Activated CD4-positive, CD25-positive, alpha-beta regulatory T cell treated with anti-CD3 and anti-CD28 coated beads, Interleukin-2, amount 50 U/mL, for 72 hours (primary cell): ENCODE results near the gene NEU3.
"Not testable (repeated sequence)": the region's sequence is repeated elsewhere in the genome, so short reads cannot be mapped to it uniquely, and the experiment has no call there.

ENCODE experiments used
- DNase-seq: peaks from one replicate; pipeline ENCODE4 v3.0.0; 2021

The NEU3 gene

DNA sequence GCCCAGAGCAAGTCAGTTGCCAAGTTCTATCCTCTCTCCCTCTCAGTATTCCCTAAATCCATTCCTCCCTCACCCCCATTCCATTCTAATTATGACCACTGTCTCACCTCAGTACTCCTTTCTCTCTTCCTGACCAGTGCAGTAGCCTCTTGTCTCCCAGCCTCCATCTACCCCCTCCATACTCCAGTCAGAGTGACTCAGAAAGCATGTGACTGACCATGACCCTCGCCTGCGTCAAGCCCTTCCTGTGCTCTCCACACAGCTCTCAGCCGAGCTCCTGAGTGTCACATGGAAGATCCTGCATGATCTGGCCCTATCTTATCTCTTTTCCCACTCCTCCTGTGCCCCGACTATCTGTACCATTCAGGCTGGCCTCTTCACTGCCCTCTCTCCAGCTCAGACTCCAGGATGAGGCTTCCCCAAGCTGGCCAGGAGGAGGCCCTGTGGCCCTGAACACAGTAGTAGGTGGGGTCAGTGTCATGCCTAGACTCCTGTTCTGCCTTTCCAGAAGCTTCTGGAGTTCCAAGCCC, 42.6 kb downstream of the NEU3 start:
- no peak for DNase-seq

DNA sequence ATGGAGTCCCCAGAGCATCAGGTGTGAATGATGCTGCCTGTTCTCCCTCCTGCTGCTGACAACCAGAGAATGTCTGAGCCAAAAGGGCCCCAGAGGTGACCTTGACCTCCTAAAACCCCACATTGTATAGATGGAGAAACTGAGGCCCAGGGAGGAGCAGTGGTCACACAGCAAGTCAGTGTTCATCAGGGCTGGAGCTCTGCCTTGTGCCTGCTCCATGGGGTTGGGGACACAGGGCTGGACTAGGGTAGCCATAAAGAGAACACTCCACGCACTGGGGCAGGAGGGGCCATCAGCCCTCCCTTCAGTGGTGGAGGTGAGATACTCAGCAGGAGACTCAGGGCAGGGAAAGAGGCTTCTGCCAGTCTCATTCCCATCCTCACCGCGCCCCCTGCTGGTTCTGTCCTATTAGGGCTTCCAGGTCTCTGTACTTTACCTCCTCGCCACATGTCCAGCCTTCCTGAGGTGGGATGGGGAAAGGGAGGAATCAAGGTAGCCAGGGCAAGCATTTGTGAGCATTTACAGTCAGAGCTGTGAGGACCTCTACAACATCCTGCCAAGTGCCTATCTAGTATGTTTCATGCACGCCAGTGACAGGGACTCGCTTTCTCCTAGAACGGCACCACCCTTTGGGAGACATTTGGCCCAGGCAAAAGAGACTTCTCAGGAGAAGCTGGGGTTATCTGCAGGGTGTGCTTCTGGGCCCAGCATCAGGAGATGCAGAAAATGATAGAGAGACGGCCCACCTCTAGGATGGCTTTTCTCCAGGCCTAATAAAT, 43.2 kb downstream of the NEU3 start:
- DNase-seq, result peak; percentile 63

DNA sequence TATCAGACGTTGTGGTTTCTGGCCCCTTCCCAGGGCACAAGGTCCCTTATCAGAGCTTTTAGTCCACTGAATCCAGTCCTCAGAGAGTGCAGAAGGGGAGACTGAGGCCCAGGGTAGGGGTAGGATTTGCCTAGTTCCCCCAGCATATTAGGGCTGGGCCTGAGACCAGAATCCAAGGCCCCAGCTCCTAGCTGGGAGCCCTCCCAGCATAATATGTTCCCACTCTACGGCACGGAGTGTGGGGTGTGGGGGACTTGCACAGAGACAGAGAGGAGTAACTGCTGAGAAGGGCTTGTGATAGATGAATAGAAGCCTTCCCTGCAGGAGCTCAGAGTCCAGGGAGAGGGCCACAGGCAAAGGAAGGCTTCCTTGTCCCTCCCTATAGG, 43.8 kb downstream of the NEU3 start:
- DNase-seq, result no peak

- DNase-seq, result no peak
Observed at GRCh38 chr11:75033916-75034315, 45.2 kb downstream of the NEU3 start.

DNA sequence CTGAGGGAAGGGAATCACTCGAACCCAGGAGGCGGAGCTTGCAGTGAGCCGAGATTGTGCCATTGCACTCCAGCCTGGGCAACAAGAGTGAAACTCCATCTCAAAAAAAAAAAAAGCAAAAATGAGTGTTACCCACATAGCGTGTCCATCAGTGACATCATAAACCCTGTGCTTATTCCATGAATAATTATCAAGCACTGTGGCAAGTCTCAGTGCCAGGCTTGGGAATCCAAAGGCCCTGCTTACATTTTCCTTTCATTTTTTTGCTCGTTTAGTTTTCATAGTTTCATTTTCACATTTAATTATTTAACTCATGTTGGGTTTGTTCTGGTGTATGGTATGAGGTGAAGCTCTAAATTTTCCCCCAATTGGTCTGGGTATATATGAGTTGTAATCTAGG, 46.5 kb downstream of the NEU3 start:
- no peak for DNase-seq

GRCh38 chr11:75035911-75036565, 47.3 kb downstream of the NEU3 start:
- DNase-seq, result no peak

- DNase-seq, result no peak
Observed at GRCh38 chr11:75040167-75040770, 51.5 kb downstream of the NEU3 start.

- no peak for DNase-seq
Observed at GRCh38 chr11:75041263-75041662, 52.5 kb downstream of the NEU3 start.

GRCh38 chr11:75041821-75042220, 53.1 kb downstream of the NEU3 start:
- DNase-seq, result not testable (repeated sequence)

DNA sequence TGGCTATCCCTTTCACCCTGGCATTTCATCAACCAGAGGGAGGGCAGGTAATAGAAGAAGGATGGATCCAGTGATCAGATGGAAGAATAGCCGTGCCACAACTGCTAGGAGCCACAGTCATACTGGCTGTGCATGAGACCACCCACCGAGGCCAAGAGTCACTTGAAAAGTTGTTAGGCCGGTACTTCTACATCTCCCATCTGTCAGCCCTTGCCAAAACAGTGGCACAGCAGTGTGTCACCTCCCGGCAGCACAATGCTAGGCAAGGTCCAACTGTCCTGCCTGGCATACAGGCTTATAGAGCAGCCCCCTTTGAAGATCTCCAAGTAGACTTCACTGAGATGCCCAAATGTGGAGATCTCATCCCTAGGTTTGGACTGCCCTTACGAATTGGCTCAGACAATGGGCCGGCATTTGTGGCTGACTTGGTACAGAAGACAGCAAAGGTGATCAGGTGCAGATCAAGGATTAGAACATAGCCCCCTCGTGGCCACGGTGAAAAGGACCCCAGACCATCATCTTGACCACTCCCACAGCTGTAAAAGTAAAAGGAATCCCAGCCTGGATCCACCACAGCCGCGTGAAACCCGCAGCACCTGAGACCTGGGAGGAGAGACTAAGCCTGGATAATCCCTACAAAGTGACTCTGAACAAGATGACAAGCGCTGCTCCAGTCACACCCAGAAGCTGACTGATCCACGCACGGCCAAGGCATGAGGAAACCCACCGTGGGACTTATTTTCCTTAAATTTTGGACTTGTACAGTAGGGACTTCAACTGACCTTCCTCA, 55.8 kb downstream of the NEU3 start:
- DNase-seq, result not testable (repeated sequence)

GRCh38 chr11:75046668-75047067, 57.9 kb downstream of the NEU3 start:
- not testable (repeated sequence) for DNase-seq

DNA sequence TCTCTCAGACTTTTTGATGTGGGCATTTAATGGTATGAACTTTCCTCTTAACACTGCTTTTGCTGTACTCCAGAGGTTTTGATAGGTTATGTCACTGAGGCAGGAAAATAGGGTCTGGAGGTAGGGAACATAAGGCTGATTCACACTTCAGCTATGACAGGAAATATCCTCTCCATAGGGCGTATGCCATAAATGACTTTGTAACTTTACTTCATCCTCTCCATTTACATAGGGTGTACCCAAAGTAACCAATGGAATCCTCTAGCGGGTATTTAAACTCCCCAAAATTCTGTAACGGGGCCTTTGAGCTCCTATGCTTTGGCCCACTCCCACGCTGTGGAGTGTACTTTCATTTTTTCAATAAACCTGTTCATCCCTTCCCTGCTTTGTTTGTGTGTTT, 58.5 kb downstream of the NEU3 start:
- no peak for DNase-seq

GRCh38 chr11:75049501-75050266, 61.0 kb downstream of the NEU3 start:
- not testable (repeated sequence) for DNase-seq

GRCh38 chr11:75050516-75050915, 61.8 kb downstream of the NEU3 start:
- DNase-seq, result no peak

- DNase-seq, result no peak
Observed at GRCh38 chr11:75051043-75051442, 62.3 kb downstream of the NEU3 start.

- DNase-seq, result no peak
Observed at GRCh38 chr11:75052457-75052856, 63.7 kb downstream of the NEU3 start.

GRCh38 chr11:75055511-75055910, 66.8 kb downstream of the NEU3 start:
- no peak for DNase-seq

- no peak for DNase-seq
Observed at GRCh38 chr11:75056814-75057213, 68.1 kb downstream of the NEU3 start.

- DNase-seq, result no peak
Observed at GRCh38 chr11:75059299-75059698, 70.6 kb downstream of the NEU3 start.

DNA sequence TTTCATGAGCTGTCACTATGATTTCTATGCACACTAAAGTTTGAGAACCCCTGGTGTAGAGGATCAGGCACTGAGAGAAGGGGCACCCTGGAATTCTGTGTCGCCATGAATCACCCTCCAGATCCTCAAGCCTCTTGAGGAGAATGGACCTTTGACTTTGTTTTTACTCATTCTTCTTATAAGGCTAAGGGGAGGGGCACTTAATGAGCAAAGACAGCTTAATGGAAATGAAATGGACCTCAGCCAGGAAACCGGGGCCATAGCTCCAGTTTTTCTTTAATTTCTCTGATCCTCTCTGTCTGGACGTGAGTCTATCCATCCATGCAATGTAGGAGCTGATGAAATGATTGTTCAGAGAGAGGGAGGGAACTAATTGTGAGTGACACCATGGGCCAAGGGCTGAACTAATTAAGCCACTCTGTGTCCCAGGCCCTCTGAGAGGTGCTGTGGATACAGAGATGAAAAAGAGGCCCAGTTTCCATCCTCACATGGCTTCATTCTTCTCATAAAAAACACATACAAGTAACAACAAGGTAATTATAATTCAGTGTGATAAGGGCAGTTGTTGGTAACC, 75.1 kb downstream of the NEU3 start:
- no peak for DNase-seq

- no peak for DNase-seq
Observed at GRCh38 chr11:75066061-75066460, 77.3 kb downstream of the NEU3 start.
